WTC11 (cell line): ENCODE data around the gene GUCA2A. TPM values are rescaled to one million over a fixed set of nuclear protein-coding genes. Genes with fewer than 3 reads are reported as not detected.
A peak's percentile ranks its signal among the peaks of the same experiment; 100 is the strongest.

Experiments
- ATAC-seq: fragments of 200-7000 bp; cut with Tn5 transposase; 2 replicates; pipeline ENCODE4 v1.10.0; 2021; ENCODE audit warnings: mild to moderate bottlenecking, moderate library complexity
- CTCF ChIA-PET: fragments of 300-600 bp; sonication (Branson Sonifier 250); formaldehyde crosslinking; loops from one replicate; lab custom pipeline; 2021; ENCODE audit warnings: antibody characterized with exemption; lab: Charles Lee
- POLR2A ChIA-PET: fragments of 350-600 bp; sonication (Branson Sonifier 250); formaldehyde crosslinking; loops from one replicate; lab custom pipeline; 2021; ENCODE audit warnings: antibody characterized with exemption; lab: Charles Lee
- DNase-seq: peaks from one replicate; pipeline ENCODE4 v3.0.0; 2021; ENCODE audit warnings: low spot score
- H3K27ac Mint-ChIP-seq: 2 replicates; pipeline ENCODE4 v1.8.0; 2021; ENCODE audit warnings: mixed read lengths
- H3K27me3 Mint-ChIP-seq: 2 replicates; pipeline ENCODE4 v1.8.0; 2021; ENCODE audit warnings: low read depth, mild to moderate bottlenecking, moderate library complexity, mixed read lengths
- H3K36me3 Mint-ChIP-seq: 2 replicates; pipeline ENCODE4 v1.8.0; 2021; ENCODE audit warnings: mixed read lengths
- H3K4me1 Mint-ChIP-seq: 2 replicates; pipeline ENCODE4 v1.8.0; 2022; ENCODE audit warnings: mixed read lengths
- H3K4me3 Mint-ChIP-seq: 2 replicates; pipeline ENCODE4 v1.8.0; 2021; ENCODE audit warnings: mild to moderate bottlenecking, moderate library complexity, mixed read lengths
- H3K9me3 Mint-ChIP-seq: 2 replicates; pipeline ENCODE4 v1.8.0; 2021; ENCODE audit warnings: mixed read lengths
- ATF1 ChIP-seq: sonication (generic); formaldehyde crosslinking; IDR thresholded peaks from 2 replicates; pipeline ENCODE4 v1.8.1; 2023; ENCODE audit warnings: mild to moderate bottlenecking, moderate library complexity, missing genetic modification reagents
- CREB1 ChIP-seq: sonication (generic); formaldehyde crosslinking; IDR thresholded peaks from 2 replicates; pipeline ENCODE4 v1.8.0; 2023; ENCODE audit warnings: mild to moderate bottlenecking, missing genetic modification reagents
- ERG ChIP-seq: fragments of 250-450 bp; sonication (Bioruptor Pico); IDR thresholded peaks from 2 replicates; pipeline ENCODE4 v1.8.0; 2021; ENCODE audit warnings: mild to moderate bottlenecking
- HMGXB4 ChIP-seq: sonication (generic); formaldehyde crosslinking; IDR thresholded peaks from 2 replicates; pipeline ENCODE4 v1.8.1; 2023; ENCODE audit warnings: mild to moderate bottlenecking, moderate library complexity, missing genetic modification reagents
- JAZF1 ChIP-seq: fragments of 250-450 bp; sonication (Bioruptor Pico); IDR thresholded peaks from 2 replicates; pipeline ENCODE4 v1.9.0; 2021; ENCODE audit warnings: moderate library complexity, mild to moderate bottlenecking, inconsistent platforms
- NFATC4 ChIP-seq: fragments of 250-450 bp; sonication (Bioruptor Pico); IDR thresholded peaks from 2 replicates; pipeline ENCODE4 v1.9.0; 2021; ENCODE audit warnings: mild to moderate bottlenecking
- NFE2L1 ChIP-seq: sonication (generic); formaldehyde crosslinking; IDR thresholded peaks from 2 replicates; pipeline ENCODE4 v1.8.1; 2023; ENCODE audit warnings: missing genetic modification reagents
- PRDM15 ChIP-seq: sonication (generic); formaldehyde crosslinking; IDR thresholded peaks from 2 replicates; pipeline ENCODE4 v1.8.0; 2022; ENCODE audit warnings: missing genetic modification reagents
- STAT6 ChIP-seq: sonication (generic); formaldehyde crosslinking; conservative IDR thresholded peaks from 2 replicates; pipeline ENCODE4 v1.8.1; 2023; ENCODE audit warnings: mild to moderate bottlenecking, low read depth, missing genetic modification reagents, moderate library complexity
- USF1 ChIP-seq: sonication (generic); formaldehyde crosslinking; IDR thresholded peaks from 2 replicates; pipeline ENCODE4 v1.8.0; 2022; ENCODE audit warnings: mild to moderate bottlenecking, missing genetic modification reagents
- ZBTB43 ChIP-seq: sonication (generic); formaldehyde crosslinking; IDR thresholded peaks from 2 replicates; pipeline ENCODE4 v1.8.1; 2023; ENCODE audit warnings: mild to moderate bottlenecking, missing genetic modification reagents
- ZNF281 ChIP-seq: sonication (generic); formaldehyde crosslinking; IDR thresholded peaks from 2 replicates; pipeline ENCODE4 v1.8.0; 2023; ENCODE audit warnings: mild to moderate bottlenecking, missing genetic modification reagents
- ZNF425 ChIP-seq: fragments of 250-450 bp; sonication (Bioruptor Pico); conservative IDR thresholded peaks from 2 replicates; pipeline ENCODE4 v1.9.0; 2021; ENCODE audit warnings: mild to moderate bottlenecking
- total RNA-seq: library from RNA; stranded (reverse); gene quantifications from 3 replicates; pipeline ENCODE4 v1.2.3, GENCODE V29; 2021

GUCA2A gene
- total RNA-seq, 1 experiment from 2014 or later, result not detected

GRCh38 chr1:42148166-42148565, 16.4 kb downstream of the GUCA2A start:
- ChIA-PET POLR2A (no interaction called here), CTCF (interaction anchor here (1.1 kb wide), 1 partner anchor 14 kb away, joined by 4 read pairs; no protein-coding TSS in a partner anchor)
- no peak for TF ChIP-seq ERG (CRISPR knock-in tag)
- no peak for TF ChIP-seq ZNF281 (CRISPR knock-in tag)
- TF ChIP-seq ATF1 (CRISPR knock-in tag), result no peak
- TF ChIP-seq HMGXB4 (CRISPR knock-in tag), result no peak
- TF ChIP-seq ZNF425 (CRISPR knock-in tag), result no peak
- TF ChIP-seq JAZF1 (CRISPR knock-in tag), result no peak
- TF ChIP-seq NFE2L1, result no peak
- no peak for TF ChIP-seq PRDM15
- no peaks in the 10 kb centered on the region for H3K27me3 Mint-ChIP-seq
- no peak overlapping the region for H3K27ac Mint-ChIP-seq
- no peaks in the 10 kb centered on the region for H3K4me1 Mint-ChIP-seq
- DNase-seq (no peak), ATAC-seq (no peak)
- H3K9me3 Mint-ChIP-seq, result no peaks in the 10 kb centered on the region
- H3K36me3 Mint-ChIP-seq, result no peaks in the 10 kb centered on the region
- no peak overlapping the region for H3K4me3 Mint-ChIP-seq

GRCh38 chr1:42146626-42147320, 17.8 kb downstream of the GUCA2A start:
- Mint-ChIP-seq H3K4me3 (no peak overlapping the region), H3K4me1 (no peaks in the 10 kb centered on the region), H3K36me3 (no peaks in the 10 kb centered on the region), H3K9me3 (no peaks in the 10 kb centered on the region), H3K27ac (no peak overlapping the region), H3K27me3 (no peaks in the 10 kb centered on the region)
- ChIA-PET POLR2A (no interaction called here), CTCF (interaction anchor here (0.6 to 1.1 kb wide), 4 partner anchors 13 to 327 kb away, joined by 3 to 4 read pairs (median 3); no protein-coding TSS in a partner anchor)
- DNase-seq (peak; percentile 89), ATAC-seq (peak; percentile 94)
- TF ChIP-seq USF1 (CRISPR knock-in tag) (no peak), NFATC4 (CRISPR knock-in tag) (no peak), ZNF425 (CRISPR knock-in tag) (no peak), STAT6 (CRISPR knock-in tag) (no peak), CREB1 (no peak), ZBTB43 (0 out of 2 replicates have a peak, but pooled peaks have one; percentile 38)
